HUES6 (cell line): ENCODE measurements around the gene SOX21.
A peak's percentile ranks its signal among the peaks of the same experiment; 100 is the strongest.

Experiments
- H3K27ac ChIP-seq: 2 replicates; pipeline ENCODE4 v1.7.0; 2013; ENCODE audit warnings: low read depth, mild to moderate bottlenecking, low read length, inconsistent platforms
- H3K27me3 ChIP-seq: 2 replicates; pipeline ENCODE4 v1.6.1; 2013; ENCODE audit warnings: low read length; ENCODE audit not compliant: control insufficient read depth, insufficient read depth
- H3K36me3 ChIP-seq: 2 replicates; pipeline ENCODE4 v1.6.1; 2013; ENCODE audit warnings: low read length; ENCODE audit not compliant: control insufficient read depth, insufficient read depth
- H3K4me1 ChIP-seq: 2 replicates; pipeline ENCODE4 v1.6.1; 2013; ENCODE audit warnings: low read length; ENCODE audit not compliant: control insufficient read depth, insufficient read depth
- H3K4me3 ChIP-seq: 2 replicates; pipeline ENCODE4 v1.5.1; 2013; ENCODE audit warnings: low read depth, low read length
- H3K9ac ChIP-seq: one replicate; pipeline ENCODE4 v1.6.1; 2013; ENCODE audit warnings: mild to moderate bottlenecking, low read length
- H3K9me3 ChIP-seq: 2 replicates; pipeline ENCODE4 v1.6.1; 2013; ENCODE audit warnings: low read depth, low read length; ENCODE audit not compliant: control insufficient read depth, insufficient read depth

Gene SOX21

GRCh38 chr13:94702181-94703041, 9.9 kb downstream of the SOX21 start:
- no peaks in the 10 kb centered on the region; the same call in 1 of the 2 replicates for H3K9me3 ChIP-seq
- H3K9ac ChIP-seq = no peak overlapping the region

GRCh38 chr13:94701313-94702180, 10.8 kb downstream of the SOX21 start:
- H3K36me3 ChIP-seq = no peaks in the 10 kb centered on the region
- no peaks in the 10 kb centered on the region; the same call in 1 of the 2 replicates for H3K9me3 ChIP-seq
- H3K4me3 ChIP-seq = peak overlapping the region; percentile 60; the same call in 1 of the 2 replicates
- no peak overlapping the region for H3K9ac ChIP-seq
- H3K27me3 ChIP-seq = peaks cover 85% of the 10 kb centered on the region
- peaks cover 22% of the 10 kb centered on the region for H3K4me1 ChIP-seq
- H3K27ac ChIP-seq = no peak overlapping the region

More at GRCh38 chr13:94702181-94703041, 9.9 kb downstream of the SOX21 start:
- H3K27ac ChIP-seq = no peak overlapping the region
- no peaks in the 10 kb centered on the region for H3K36me3 ChIP-seq
- H3K27me3 ChIP-seq = peaks cover 94% of the 10 kb centered on the region
- H3K4me3 ChIP-seq = peak overlapping the region; percentile 60
- H3K4me1 ChIP-seq = peaks cover 22% of the 10 kb centered on the region

GRCh38 chr13:94700536-94700935, 11.8 kb downstream of the SOX21 start:
- Histone ChIP-seq H3K4me1 (peaks cover 16% of the 10 kb centered on the region), H3K27ac (no peak overlapping the region), H3K4me3 (no peak overlapping the region), H3K9me3 (no peaks in the 10 kb centered on the region; the same call in 1 of the 2 replicates), H3K27me3 (peaks cover 75% of the 10 kb centered on the region), H3K9ac (no peak overlapping the region), H3K36me3 (no peaks in the 10 kb centered on the region)

- no peaks in the 10 kb centered on the region for H3K36me3 ChIP-seq
- no peak overlapping the region for H3K27ac ChIP-seq
- H3K9ac ChIP-seq = no peak overlapping the region
- no peaks in the 10 kb centered on the region; the same call in 1 of the 2 replicates for H3K9me3 ChIP-seq
- H3K4me3 ChIP-seq = no peak overlapping the region
- H3K27me3 ChIP-seq = peaks cover 71% of the 10 kb centered on the region
- peaks cover 13% of the 10 kb centered on the region; the same call in 1 of the 2 replicates for H3K4me1 ChIP-seq
Measured at GRCh38 chr13:94700051-94700535, 12.3 kb downstream of the SOX21 start.

GRCh38 chr13:94696171-94696570, 16.2 kb downstream of the SOX21 start:
- no peak overlapping the region for H3K27ac ChIP-seq
- H3K4me3 ChIP-seq = no peak overlapping the region
- H3K9me3 ChIP-seq = no peaks in the 10 kb centered on the region
- no peaks in the 10 kb centered on the region for H3K36me3 ChIP-seq
- H3K9ac ChIP-seq = no peak overlapping the region
- H3K4me1 ChIP-seq = no peaks in the 10 kb centered on the region
- H3K27me3 ChIP-seq = peaks cover 31% of the 10 kb centered on the region

- Histone ChIP-seq H3K4me1 (no peaks in the 10 kb centered on the region), H3K36me3 (no peaks in the 10 kb centered on the region), H3K9me3 (no peaks in the 10 kb centered on the region), H3K9ac (no peak overlapping the region), H3K27ac (no peak overlapping the region), H3K4me3 (no peak overlapping the region), H3K27me3 (no peaks in the 10 kb centered on the region)
Measured at GRCh38 chr13:94692030-94692429, 20.3 kb downstream of the SOX21 start.

- H3K4me1 ChIP-seq = peaks cover 5% of the 10 kb centered on the region; the same call in 1 of the 2 replicates
- no peak overlapping the region for H3K27ac ChIP-seq
- H3K9me3 ChIP-seq = no peaks in the 10 kb centered on the region
- no peaks in the 10 kb centered on the region for H3K36me3 ChIP-seq
- H3K9ac ChIP-seq = no peak overlapping the region
- H3K27me3 ChIP-seq = peaks cover 5% of the 10 kb centered on the region; the same call in 1 of the 2 replicates
- no peak overlapping the region for H3K4me3 ChIP-seq
Measured at GRCh38 chr13:94683409-94683808, 28.9 kb downstream of the SOX21 start.

- Histone ChIP-seq H3K27me3 (peaks cover 5% of the 10 kb centered on the region; the same call in 1 of the 2 replicates), H3K9me3 (no peaks in the 10 kb centered on the region), H3K9ac (no peak overlapping the region), H3K27ac (no peak overlapping the region), H3K4me3 (no peak overlapping the region), H3K4me1 (peaks cover 11% of the 10 kb centered on the region; the same call in 1 of the 2 replicates), H3K36me3 (no peaks in the 10 kb centered on the region)
Measured at GRCh38 chr13:94682229-94682628, 30.1 kb downstream of the SOX21 start.

- Histone ChIP-seq H3K9me3 (no peaks in the 10 kb centered on the region), H3K36me3 (no peaks in the 10 kb centered on the region), H3K4me3 (no peak overlapping the region), H3K27ac (no peak overlapping the region), H3K27me3 (peaks cover 5% of the 10 kb centered on the region; the same call in 1 of the 2 replicates), H3K4me1 (peaks cover 11% of the 10 kb centered on the region; the same call in 1 of the 2 replicates), H3K9ac (no peak overlapping the region)
Measured at GRCh38 chr13:94679614-94680013, 32.7 kb downstream of the SOX21 start.

GRCh38 chr13:94678845-94679244, 33.5 kb downstream of the SOX21 start:
- Histone ChIP-seq H3K27ac (no peak overlapping the region), H3K36me3 (no peaks in the 10 kb centered on the region), H3K4me3 (no peak overlapping the region), H3K4me1 (peaks cover 14% of the 10 kb centered on the region), H3K9ac (no peak overlapping the region), H3K27me3 (peaks cover 5% of the 10 kb centered on the region; the same call in 1 of the 2 replicates), H3K9me3 (no peaks in the 10 kb centered on the region)
